Smooth muscle cell of the coronary artery (primary cell): ENCODE data around the gene ECM1. TPM values are rescaled to one million over a fixed set of nuclear protein-coding genes. Genes with fewer than 3 reads are reported as not detected.

Source experiments
- total RNA-seq: library from RNA; depleted of rRNA; stranded (reverse); fragments of >200 nt; gene quantifications from 2 replicates; pipeline ENCODE4 v1.2.3, GENCODE V29; 2014; ENCODE audit warnings: low replicate concordance

The ECM1 gene
- total RNA-seq: 7.6 and 8.4 TPM in 2 replicates

GRCh38 chr1:150507912-150508864 lies at the start of gene ECM1:
TSS of gene ECM1 (plus strand) at chr1:150508109. CDS start at chr1:150508210, 101 bp downstream.

GRCh38 chr1:150486966-150487762 lies 20.7 kb upstream of the ECM1 start, which contains the start of gene TARS2:
TSS of gene TARS2 (plus strand) at chr1:150487419. CDS start at chr1:150487451, 32 bp downstream.

GRCh38 chr1:150515328-150516049 lies 7.6 kb downstream of the ECM1 start, which contains the start of gene FALEC:
TSS of gene FALEC (plus strand) at chr1:150515752.

GRCh38 chr1:150548632-150549495 lies 41.0 kb downstream of the ECM1 start, which contains the start of gene ADAMTSL4:
TSS of gene ADAMTSL4 (plus strand) at chr1:150549408. CDS start at chr1:150552289, 2,881 bp downstream.

Other genes starting within 250 kb of the ECM1 start
- 88.9 and 92.4 TPM in 2 replicates for gene APH1A, start 239.1 kb upstream of the ECM1 start, total RNA-seq
- 60.8 and 66.7 TPM in 2 replicates for gene C1orf54, start 235.3 kb upstream of the ECM1 start, total RNA-seq
- gene CIART, start 225.6 kb upstream of the ECM1 start, total RNA-seq: 2.9 and 4.2 TPM in 2 replicates
- gene MRPS21, start 214.2 kb upstream of the ECM1 start, total RNA-seq: 84.2 and 132 TPM in 2 replicates
- gene PRPF3, start 186.6 kb upstream of the ECM1 start, total RNA-seq: 26.4 and 32.3 TPM in 2 replicates
- gene RPRD2, start 144.0 kb upstream of the ECM1 start, total RNA-seq: 4.1 TPM in 2 replicates
- gene TARS2, start 20.7 kb upstream of the ECM1 start, total RNA-seq: 13.5 and 14.0 TPM in 2 replicates
- 0.23 and 0.70 TPM in 2 replicates for gene FALEC, start 7.6 kb downstream of the ECM1 start, total RNA-seq
- gene ADAMTSL4, start 41.3 kb downstream of the ECM1 start, total RNA-seq: 1.4 and 3.4 TPM in 2 replicates
- gene MCL1, start 71.5 kb downstream of the ECM1 start, total RNA-seq: 217 TPM in 2 replicates
- gene ENSA, start 121.5 kb downstream of the ECM1 start, total RNA-seq: 26.9 and 66.2 TPM in 2 replicates
- 7.1 and 8.2 TPM in 2 replicates for gene GOLPH3L, start 189.0 kb downstream of the ECM1 start, total RNA-seq
- gene HORMAD1, start 212.8 kb downstream of the ECM1 start, total RNA-seq: not detected in 2 replicates